SK-N-SH (cell line): ENCODE data around the gene NXPE3. TPM values are rescaled to one million over a fixed set of nuclear protein-coding genes. Genes with fewer than 3 reads are reported as not detected.

Source experiments
- CTCF ChIA-PET: fragments of 300-600, 350-600 bp; formaldehyde crosslinking; extraction: SDS; loops from one replicate; lab custom pipeline; 2021; lab: Yijun Ruan, JAX
- POLR2A ChIA-PET: fragments of 350-600 bp; sonication (Branson Sonifier 250); formaldehyde crosslinking; extraction: SDS; loops from one replicate; lab custom pipeline; 2020; ENCODE audit warnings: antibody characterized with exemption, inconsistent platforms; lab: Yijun Ruan, JAX
- DNase-seq: peaks from one replicate; pipeline ENCODE4 v3.0.0; 2012
- H2AFZ ChIP-seq: fragments of 200-600 bp; sonication (generic); 2 replicates; pipeline ENCODE4 v1.8.1; 2016; ENCODE audit warnings: antibody characterized with exemption, mild to moderate bottlenecking, low read depth
- H3F3A ChIP-seq: fragments of 200-600 bp; sonication (generic); replicated peaks from 2 replicates; pipeline ENCODE3; 2016; ENCODE audit warnings: antibody characterized with exemption, mild to moderate bottlenecking; ENCODE audit not compliant: insufficient read depth
- H3K27ac ChIP-seq, 2 experiments: fragments of 200-500 bp in 1 of 2; fragments of 200-600 bp in 1 of 2; sonication (Bioruptor generic) in 1 of 2; sonication (generic), shearing (Covaris generic) in 1 of 2; 2 replicates each; pipeline versions ENCODE4 v1.5.1 to v1.6.1; 2014 to 2016; ENCODE audit warnings: low read depth in 2 of 2, inconsistent platforms in 1 of 2, low read length in 1 of 2, mild to moderate bottlenecking in 1 of 2, mixed read lengths in 1 of 2
- H3K27me3 ChIP-seq: fragments of 200-600 bp; sonication (generic), shearing (Covaris generic); 2 replicates; pipeline ENCODE4 v1.6.1; 2016; ENCODE audit warnings: mixed run types; ENCODE audit not compliant: insufficient read depth
- H3K36me3 ChIP-seq, 2 experiments: fragments of 200-500 bp in 1 of 2; fragments of 200-600 bp in 1 of 2; sonication (Bioruptor generic) in 1 of 2; sonication (generic) in 1 of 2; replicated peaks in 1 of 2; 2 replicates each; pipeline versions ENCODE3 to v1.5.1; 2014 to 2016; ENCODE audit warnings: low read length in 1 of 2, mild to moderate bottlenecking in 1 of 2; ENCODE audit not compliant: insufficient read depth in 2 of 2, control insufficient read depth in 1 of 2
- H3K4me1 ChIP-seq, 2 experiments: fragments of 200-500 bp in 1 of 2; fragments of 200-600 bp in 1 of 2; sonication (Bioruptor generic) in 1 of 2; sonication (generic), shearing (Covaris generic) in 1 of 2; 2 replicates each; pipeline versions ENCODE4 v1.5.1 to v1.6.1; 2014 to 2016; ENCODE audit warnings: low read depth in 1 of 2, low read length in 1 of 2, mixed run types in 1 of 2; ENCODE audit not compliant: insufficient read depth in 2 of 2, control insufficient read depth in 1 of 2
- H3K4me2 ChIP-seq: fragments of 200-600 bp; sonication (generic), shearing (Covaris generic); 2 replicates; pipeline ENCODE4 v1.6.1; 2017; ENCODE audit warnings: mixed run types
- H3K4me3 ChIP-seq, 2 experiments: fragments of 200-500 bp in 1 of 2; fragments of 200-600 bp in 1 of 2; sonication (Bioruptor generic) in 1 of 2; sonication (generic), shearing (Covaris generic) in 1 of 2; 2 replicates each; pipeline versions ENCODE4 v1.5.1 to v1.8.1; 2014 to 2016; ENCODE audit warnings: low read depth in 2 of 2, inconsistent platforms in 1 of 2, low read length in 1 of 2, mild to moderate bottlenecking in 1 of 2, mixed read lengths in 1 of 2, moderate library complexity in 1 of 2
- H3K79me2 ChIP-seq: fragments of 200-600 bp; sonication (generic); 2 replicates; pipeline ENCODE4 v1.8.1; 2017; ENCODE audit warnings: mild to moderate bottlenecking; ENCODE audit not compliant: insufficient read depth
- H3K9ac ChIP-seq: fragments of 200-600 bp; sonication (generic); 2 replicates; pipeline ENCODE4 v1.6.1; 2017; ENCODE audit warnings: mixed run types
- H3K9me2 ChIP-seq: fragments of 200-600 bp; sonication (generic); 2 replicates; pipeline ENCODE4 v1.6.1; 2017; ENCODE audit warnings: mixed run types
- H3K9me3 ChIP-seq: fragments of 200-600 bp; sonication (generic); 2 replicates; pipeline ENCODE4 v1.6.1; 2017; ENCODE audit warnings: mixed run types, mild to moderate bottlenecking, moderate library complexity
- H4K20me1 ChIP-seq: fragments of 200-600 bp; sonication (generic); 2 replicates; pipeline ENCODE4 v1.6.1; 2017; ENCODE audit warnings: mild to moderate bottlenecking, mixed run types; ENCODE audit not compliant: insufficient read depth
- CHD2 ChIP-seq: fragments of 150-350 bp; IDR thresholded peaks from 2 replicates; pipeline ENCODE4 v1.6.1; 2018; ENCODE audit warnings: low read length; ENCODE audit not compliant: partially characterized antibody
- ELF1 ChIP-seq: IDR thresholded peaks from 2 replicates; pipeline ENCODE4 v1.4.0; 2012
- FOSL2 ChIP-seq: IDR thresholded peaks from 2 replicates; pipeline ENCODE4 v1.4.0; 2012; ENCODE audit warnings: low read depth, mild to moderate bottlenecking, moderate library complexity, borderline replicate concordance
- FOXJ3 ChIP-seq: sonication (generic); formaldehyde crosslinking; IDR thresholded peaks from 2 replicates; pipeline ENCODE4 v1.5.1; 2020; ENCODE audit warnings: mild to moderate bottlenecking, missing genetic modification reagents
- NFIC ChIP-seq: IDR thresholded peaks from 2 replicates; pipeline ENCODE4 v1.4.0; 2012; ENCODE audit warnings: borderline replicate concordance
- NRF1 ChIP-seq: IDR thresholded peaks from 2 replicates; pipeline ENCODE4 v1.6.1; 2012; ENCODE audit warnings: low read depth, mild to moderate bottlenecking, low read length
- POLR2AphosphoS5 ChIP-seq: IDR thresholded peaks from 2 replicates; pipeline ENCODE4 v1.6.1; 2012; ENCODE audit warnings: low read depth, low read length
- RFX5 ChIP-seq: IDR thresholded peaks from 2 replicates; pipeline ENCODE4 v1.6.1; 2012; ENCODE audit warnings: mild to moderate bottlenecking, improper control_type of control experiment, low read length
- SIN3A ChIP-seq: IDR thresholded peaks from 2 replicates; pipeline ENCODE4 v1.6.1; 2012; ENCODE audit warnings: low read depth, mild to moderate bottlenecking, low read length, moderate library complexity, borderline replicate concordance
- SMC3 ChIP-seq: IDR thresholded peaks from 2 replicates; pipeline ENCODE4 v1.6.1; 2012; ENCODE audit warnings: low read depth, low read length, improper control_type of control experiment
- TAF1 ChIP-seq: IDR thresholded peaks from 2 replicates; pipeline ENCODE4 v1.6.1; 2012; ENCODE audit warnings: low read depth, mild to moderate bottlenecking, low read length, moderate library complexity, borderline replicate concordance
- TCF12 ChIP-seq: IDR thresholded peaks from 2 replicates; pipeline ENCODE4 v1.4.0; 2012
- TEAD4 ChIP-seq: IDR thresholded peaks from 2 replicates; pipeline ENCODE4 v1.4.0; 2012; ENCODE audit warnings: mild to moderate bottlenecking, borderline replicate concordance; ENCODE audit not compliant: insufficient read depth
- WGBS: methylation state at CpG from one replicate; pipeline ENCODE4 v1.1.6; 2017; ENCODE audit warnings: low lambda C conversion rate; 5-methylcytosine and 5-hydroxymethylcytosine counted together
- polyA plus RNA-seq, 3 experiments: library from polyadenylated mRNA; depleted of rRNA; stranded (reverse); fragments of >200 nt; gene quantifications; 2 replicates each; pipeline ENCODE4 v1.2.3, GENCODE V29; 2012
- TF ChIP-seq, protein P1 (sequence below): IDR thresholded peaks from 2 replicates; pipeline ENCODE4 v1.6.1; 2012; ENCODE audit warnings: mild to moderate bottlenecking, low read depth, low read length, moderate library complexity
- TF ChIP-seq, protein P2 (sequence below): fragments of 150-350 bp; IDR thresholded peaks from 2 replicates; pipeline ENCODE4 v1.6.1; 2017; ENCODE audit warnings: antibody characterized with exemption, low read length, low read depth, borderline replicate concordance
- TF ChIP-seq, protein P3 (sequence below): IDR thresholded peaks from 2 replicates; pipeline ENCODE4 v1.4.0; 2012; ENCODE audit warnings: low read depth
- TF ChIP-seq, protein P4 (sequence below): IDR thresholded peaks from 2 replicates; pipeline ENCODE4 v1.4.0; 2012; ENCODE audit warnings: low read depth, borderline replicate concordance

The NXPE3 gene
- polyA plus RNA-seq, 1 of the 3 experiments (the other 2 are of a cell fraction): 21.3 TPM

DNA sequence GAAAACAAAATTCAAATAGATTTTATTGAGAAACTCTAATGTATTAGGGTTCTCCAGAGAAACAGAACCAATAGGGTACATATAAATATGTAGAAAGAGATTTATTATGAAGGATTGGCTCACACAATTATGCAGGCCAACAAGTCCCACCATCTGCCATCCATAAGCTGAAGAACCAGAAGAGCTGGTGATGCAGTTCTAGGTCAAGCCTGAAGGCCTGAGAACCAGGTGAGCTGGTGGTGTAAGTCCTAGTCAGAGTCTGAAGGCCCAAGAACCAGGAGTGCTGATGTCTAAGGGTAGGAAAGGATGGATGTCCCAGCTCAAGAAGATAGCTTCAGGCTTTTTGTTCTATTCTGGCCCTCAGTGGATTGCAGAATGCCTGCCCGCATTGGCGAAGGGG is 67.7 kb downstream of the NXPE3 start:
- Histone ChIP-seq H3K9me3 (no peaks in the 10 kb centered on the region), H3K79me2 (peaks cover 23% of the 10 kb centered on the region), H2AFZ (no peak overlapping the region), H3F3A (peaks cover 4% of the 10 kb centered on the region), H3K4me2 (no peak overlapping the region), H3K9me2 (no peaks in the 10 kb centered on the region), H3K9ac (no peak overlapping the region), H3K4me3 (no peak overlapping the region), H3K27ac (no peak overlapping the region), H3K36me3 (peaks cover 2 to 9% of the 10 kb centered on the region in 2 experiments)
- ChIA-PET POLR2A (no interaction called here), CTCF (interaction anchor here (2.3 kb wide), 1 partner anchor 33 kb away, joined by 7 read pairs; no protein-coding TSS in a partner anchor)
- TF ChIP-seq FOSL2 (no peak), NFIC (no peak), TEAD4 (no peak), CHD2 (no peak), SMC3 (no peak), NRF1 (no peak), FOXJ3 (CRISPR knock-in tag) (no peak), SIN3A (no peak), TAF1 (no peak), ELF1 (no peak), RFX5 (no peak), POLR2AphosphoS5 (no peak), TCF12 (no peak)
- TF ChIP-seq, protein P1, sequence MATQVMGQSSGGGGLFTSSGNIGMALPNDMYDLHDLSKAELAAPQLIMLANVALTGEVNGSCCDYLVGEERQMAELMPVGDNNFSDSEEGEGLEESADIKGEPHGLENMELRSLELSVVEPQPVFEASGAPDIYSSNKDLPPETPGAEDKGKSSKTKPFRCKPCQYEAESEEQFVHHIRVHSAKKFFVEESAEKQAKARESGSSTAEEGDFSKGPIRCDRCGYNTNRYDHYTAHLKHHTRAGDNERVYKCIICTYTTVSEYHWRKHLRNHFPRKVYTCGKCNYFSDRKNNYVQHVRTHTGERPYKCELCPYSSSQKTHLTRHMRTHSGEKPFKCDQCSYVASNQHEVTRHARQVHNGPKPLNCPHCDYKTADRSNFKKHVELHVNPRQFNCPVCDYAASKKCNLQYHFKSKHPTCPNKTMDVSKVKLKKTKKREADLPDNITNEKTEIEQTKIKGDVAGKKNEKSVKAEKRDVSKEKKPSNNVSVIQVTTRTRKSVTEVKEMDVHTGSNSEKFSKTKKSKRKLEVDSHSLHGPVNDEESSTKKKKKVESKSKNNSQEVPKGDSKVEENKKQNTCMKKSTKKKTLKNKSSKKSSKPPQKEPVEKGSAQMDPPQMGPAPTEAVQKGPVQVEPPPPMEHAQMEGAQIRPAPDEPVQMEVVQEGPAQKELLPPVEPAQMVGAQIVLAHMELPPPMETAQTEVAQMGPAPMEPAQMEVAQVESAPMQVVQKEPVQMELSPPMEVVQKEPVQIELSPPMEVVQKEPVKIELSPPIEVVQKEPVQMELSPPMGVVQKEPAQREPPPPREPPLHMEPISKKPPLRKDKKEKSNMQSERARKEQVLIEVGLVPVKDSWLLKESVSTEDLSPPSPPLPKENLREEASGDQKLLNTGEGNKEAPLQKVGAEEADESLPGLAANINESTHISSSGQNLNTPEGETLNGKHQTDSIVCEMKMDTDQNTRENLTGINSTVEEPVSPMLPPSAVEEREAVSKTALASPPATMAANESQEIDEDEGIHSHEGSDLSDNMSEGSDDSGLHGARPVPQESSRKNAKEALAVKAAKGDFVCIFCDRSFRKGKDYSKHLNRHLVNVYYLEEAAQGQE: no peak
- TF ChIP-seq, protein P2, sequence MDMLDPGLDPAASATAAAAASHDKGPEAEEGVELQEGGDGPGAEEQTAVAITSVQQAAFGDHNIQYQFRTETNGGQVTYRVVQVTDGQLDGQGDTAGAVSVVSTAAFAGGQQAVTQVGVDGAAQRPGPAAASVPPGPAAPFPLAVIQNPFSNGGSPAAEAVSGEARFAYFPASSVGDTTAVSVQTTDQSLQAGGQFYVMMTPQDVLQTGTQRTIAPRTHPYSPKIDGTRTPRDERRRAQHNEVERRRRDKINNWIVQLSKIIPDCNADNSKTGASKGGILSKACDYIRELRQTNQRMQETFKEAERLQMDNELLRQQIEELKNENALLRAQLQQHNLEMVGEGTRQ: no peak
- TF ChIP-seq, protein P3, sequence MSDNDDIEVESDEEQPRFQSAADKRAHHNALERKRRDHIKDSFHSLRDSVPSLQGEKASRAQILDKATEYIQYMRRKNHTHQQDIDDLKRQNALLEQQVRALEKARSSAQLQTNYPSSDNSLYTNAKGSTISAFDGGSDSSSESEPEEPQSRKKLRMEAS: no peak
- TF ChIP-seq, protein P4, sequence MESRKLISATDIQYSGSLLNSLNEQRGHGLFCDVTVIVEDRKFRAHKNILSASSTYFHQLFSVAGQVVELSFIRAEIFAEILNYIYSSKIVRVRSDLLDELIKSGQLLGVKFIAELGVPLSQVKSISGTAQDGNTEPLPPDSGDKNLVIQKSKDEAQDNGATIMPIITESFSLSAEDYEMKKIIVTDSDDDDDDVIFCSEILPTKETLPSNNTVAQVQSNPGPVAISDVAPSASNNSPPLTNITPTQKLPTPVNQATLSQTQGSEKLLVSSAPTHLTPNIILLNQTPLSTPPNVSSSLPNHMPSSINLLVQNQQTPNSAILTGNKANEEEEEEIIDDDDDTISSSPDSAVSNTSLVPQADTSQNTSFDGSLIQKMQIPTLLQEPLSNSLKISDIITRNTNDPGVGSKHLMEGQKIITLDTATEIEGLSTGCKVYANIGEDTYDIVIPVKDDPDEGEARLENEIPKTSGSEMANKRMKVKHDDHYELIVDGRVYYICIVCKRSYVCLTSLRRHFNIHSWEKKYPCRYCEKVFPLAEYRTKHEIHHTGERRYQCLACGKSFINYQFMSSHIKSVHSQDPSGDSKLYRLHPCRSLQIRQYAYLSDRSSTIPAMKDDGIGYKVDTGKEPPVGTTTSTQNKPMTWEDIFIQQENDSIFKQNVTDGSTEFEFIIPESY: no peak
- TF ChIP-seq, all 33 proteins: peak for 0
- DNase-seq: no peak
- H4K20me1 ChIP-seq: peaks cover 21% of the 10 kb centered on the region
- WGBS: 96% methylated on average over 2 of the region's 2 CpGs
- peaks cover 0 to 5% of the 10 kb centered on the region in 2 experiments; a peak in 2 of 4 replicates for H3K4me1 ChIP-seq
- no peaks in the 10 kb centered on the region for H3K27me3 ChIP-seq
